HepG2 (cell line): ENCODE results near the gene FAM200B. TPM values are rescaled to one million over a fixed set of nuclear protein-coding genes. Genes with fewer than 3 reads are reported as not detected.

Experiments
- ATAC-seq: fragments of 200-7000 bp; cut with Tn5 transposase; 3 replicates; pipeline ENCODE4 v1.9.1; 2020; ENCODE audit warnings: mild to moderate bottlenecking, moderate library complexity
- BruUV-seq: library from RNA; stranded (reverse); fragments of 400-500 nt; replicated peaks from 2 replicates; lab custom pipeline; 2021; lab: Mats Ljungman, UMichigan
- CTCF ChIA-PET: fragments of 300-600 bp; formaldehyde crosslinking; extraction: SDS; loops from one replicate; lab custom pipeline; 2021; ENCODE audit warnings: low total read pairs, inconsistent platforms, low intra/inter-chr PET ratio; lab: Yijun Ruan, JAX
- POLR2A ChIA-PET: fragments of 350-600 bp; sonication (Branson Sonifier 250); formaldehyde crosslinking; loops from one replicate; lab custom pipeline; 2020; ENCODE audit warnings: antibody characterized with exemption, inconsistent platforms; lab: Yijun Ruan, JAX
- DNase-seq: peaks from one replicate; pipeline ENCODE4 v3.0.0-alpha.2; 2015; ENCODE audit warnings: low spot score
- FAIRE-seq: peaks from 3 replicates; lab custom pipeline; 2011; peaks lifted over from hg19 to GRCh38; lab: Jason Lieb, UNC
- H2AFZ ChIP-seq: one replicate; pipeline ENCODE4 v1.6.1; 2011; ENCODE audit warnings: low read length, inconsistent platforms
- H3K27ac ChIP-seq: fragments of 300-600 bp; 3 replicates; pipeline ENCODE4 v1.8.0; 2011; ENCODE audit warnings: mixed run types, mild to moderate bottlenecking, mixed read lengths, low read length, inconsistent platforms; ENCODE audit not compliant: insufficient read depth; ENCODE audit errors: extremely low read length
- H3K27me3 ChIP-seq, 2 experiments: fragments of 200-600 bp in 1 of 2; 2 replicates in 1 of 2; 3 replicates in 1 of 2; pipeline versions ENCODE4 v1.6.0 to v1.8.0; 2011; ENCODE audit warnings: low read length in 2 of 2, mild to moderate bottlenecking in 2 of 2, moderate library complexity in 2 of 2, inconsistent platforms in 1 of 2; ENCODE audit not compliant: insufficient read depth in 2 of 2, control insufficient read depth in 1 of 2
- H3K36me3 ChIP-seq, 2 experiments: fragments of 200-600 bp in 1 of 2; replicated peaks in 1 of 2; 2 replicates in 1 of 2; 3 replicates in 1 of 2; pipeline versions ENCODE4 v1.5.1 to v1.8.0; 2011; ENCODE audit warnings: low read length in 2 of 2, inconsistent platforms in 1 of 2; ENCODE audit not compliant: insufficient read depth in 2 of 2, control insufficient read depth in 1 of 2
- H3K4me1 ChIP-seq: 2 replicates; pipeline ENCODE4 v1.5.1; 2012; ENCODE audit warnings: low read length, inconsistent platforms; ENCODE audit not compliant: insufficient read depth
- H3K4me2 ChIP-seq: 2 replicates; pipeline ENCODE4 v1.6.0; 2011; ENCODE audit warnings: low read depth, low read length, inconsistent platforms
- H3K4me3 ChIP-seq, 3 experiments: fragments of 200-600 bp in 1 of 3; sonication (generic), shearing (Covaris generic) in 1 of 3; replicated peaks in 1 of 3; 2 replicates each; pipeline ENCODE4 v1.5.1; 2011 to 2016; ENCODE audit warnings: low read length in 3 of 3, inconsistent platforms in 2 of 3, low read depth in 2 of 3, mild to moderate bottlenecking in 2 of 3, control low read depth in 1 of 3, mixed read lengths in 1 of 3; ENCODE audit not compliant: insufficient read depth in 1 of 3
- H3K79me2 ChIP-seq: one replicate; pipeline ENCODE4 v1.6.1; 2011; ENCODE audit warnings: low read length, inconsistent platforms; ENCODE audit not compliant: insufficient read depth
- H3K9ac ChIP-seq: 2 replicates; pipeline ENCODE4 v1.6.0; 2011; ENCODE audit warnings: mild to moderate bottlenecking, low read depth, low read length, inconsistent platforms; ENCODE audit not compliant: insufficient read depth
- H3K9me3 ChIP-seq: 2 replicates; pipeline ENCODE4 v1.5.1; 2012; ENCODE audit warnings: mild to moderate bottlenecking, low read length
- H4K20me1 ChIP-seq: 2 replicates; pipeline ENCODE4 v1.6.0; 2011; ENCODE audit warnings: inconsistent platforms, mild to moderate bottlenecking, low read length, moderate library complexity; ENCODE audit not compliant: insufficient read depth
- ESRRA ChIP-seq: sonication (generic); formaldehyde crosslinking; IDR thresholded peaks from 2 replicates; pipeline ENCODE4 v1.5.1; 2020; ENCODE audit warnings: mild to moderate bottlenecking, low read depth, missing genetic modification reagents
- NBN ChIP-seq: fragments of 450-650 bp; conservative IDR thresholded peaks from 2 replicates; pipeline ENCODE4 v1.6.1; 2017
- NFKBIZ ChIP-seq: IDR thresholded peaks from 2 replicates; pipeline ENCODE4 v1.6.1; 2018; ENCODE audit warnings: missing genetic modification reagents, missing compliant biosample characterization
- NR2C2 ChIP-seq: sonication (generic); formaldehyde crosslinking; IDR thresholded peaks from 2 replicates; pipeline ENCODE4 v1.4.0; 2020; ENCODE audit warnings: missing genetic modification reagents, mild to moderate bottlenecking, moderate library complexity, borderline replicate concordance
- RARA ChIP-seq: IDR thresholded peaks from 2 replicates; pipeline ENCODE4 v1.6.1; 2016; ENCODE audit warnings: missing genetic modification reagents, missing compliant biosample characterization
- SMAD3 ChIP-seq: sonication (generic); formaldehyde crosslinking; IDR thresholded peaks from 2 replicates; pipeline ENCODE4 v1.4.0; 2020; ENCODE audit warnings: missing genetic modification reagents
- STAT5B ChIP-seq: sonication (generic); formaldehyde crosslinking; IDR thresholded peaks from 2 replicates; pipeline ENCODE4 v1.4.0; 2020; ENCODE audit warnings: missing genetic modification reagents
- ZNF20 ChIP-seq: sonication (generic); formaldehyde crosslinking; IDR thresholded peaks from 2 replicates; pipeline ENCODE4 v1.4.0; 2020; ENCODE audit warnings: mild to moderate bottlenecking, moderate library complexity, missing genetic modification reagents
- ZNF253 ChIP-seq: sonication (generic); formaldehyde crosslinking; IDR thresholded peaks from 2 replicates; pipeline ENCODE4 v1.8.0; 2022; ENCODE audit warnings: mild to moderate bottlenecking, missing genetic modification reagents, borderline replicate concordance
- ZSCAN21 ChIP-seq: sonication (generic); formaldehyde crosslinking; IDR thresholded peaks from 2 replicates; pipeline ENCODE4 v1.8.0; 2022; ENCODE audit warnings: mild to moderate bottlenecking, missing genetic modification reagents, moderate library complexity, borderline replicate concordance
- ZSCAN9 ChIP-seq: IDR thresholded peaks from 2 replicates; pipeline ENCODE4 v1.6.1; 2016; ENCODE audit warnings: borderline replicate concordance
- WGBS: methylation state at CpG from one replicate; pipeline ENCODE4 v1.1.6; 2017; ENCODE audit warnings: low lambda C conversion rate; 5-methylcytosine and 5-hydroxymethylcytosine counted together
- in situ Hi-C: cut with HindIII; loops from 2 replicates; pipeline ENCODE4 v1.10.0; 2017; ENCODE audit warnings: low pct_unique_long_range_greater_than_20kb; ENCODE audit not compliant: extremely low pct_ligation_motif_present
- intact Hi-C: fragments of 100-400 bp; cut with micrococcal nuclease; formaldehyde crosslinking; loops from one replicate; pipeline ENCODE4 v1.10.0; 2022; ENCODE audit not compliant: unreplicated experiment
- polyA plus RNA-seq, 8 experiments: library from polyadenylated mRNA; depleted of rRNA in 3 of 8; stranded (reverse) in 7 of 8; unstranded in 1 of 8; fragments of >200 nt; fragmentation: Illumina TruSeq in 4 of 8; extraction: Trizol in 4 of 8; gene quantifications; 2 replicates each; pipeline versions ENCODE4 v1.2.1 to v1.2.3, GENCODE V29; 2011 to 2016; ENCODE audit warnings: low read depth in 4 of 8, missing spikeins in 1 of 8, mixed read lengths in 1 of 8; ENCODE audit not compliant: insufficient read depth in 1 of 8
- total RNA-seq, 5 experiments: library from RNA; depleted of rRNA; stranded (reverse); fragments of >200 nt; fragmentation: Illumina TruSeq; extraction: Trizol; gene quantifications; 2 replicates each; pipeline ENCODE4 v1.2.3, GENCODE V29; 2016; ENCODE audit warnings: low read depth in 1 of 5
- TF ChIP-seq, protein P1 (sequence below): sonication (generic); formaldehyde crosslinking; IDR thresholded peaks from 2 replicates; pipeline ENCODE4 v1.4.0; 2020; ENCODE audit warnings: missing genetic modification reagents
- TF ChIP-seq, protein P2 (sequence below): sonication (generic); formaldehyde crosslinking; IDR thresholded peaks from 2 replicates; pipeline ENCODE4 v1.4.0; 2020; ENCODE audit warnings: missing genetic modification reagents
- TF ChIP-seq, protein P3 (sequence below): sonication (generic); formaldehyde crosslinking; IDR thresholded peaks from 2 replicates; pipeline ENCODE4 v1.9.0; 2022; ENCODE audit warnings: missing genetic modification reagents, mild to moderate bottlenecking, borderline replicate concordance
- TF ChIP-seq, protein P4 (sequence below): sonication (generic); formaldehyde crosslinking; conservative IDR thresholded peaks from 2 replicates; pipeline ENCODE4 v1.8.0; 2022; ENCODE audit warnings: low read depth, missing genetic modification reagents
- TF ChIP-seq, protein P5 (sequence below): sonication (generic); formaldehyde crosslinking; IDR thresholded peaks from 2 replicates; pipeline ENCODE4 v1.4.0; 2020; ENCODE audit warnings: missing genetic modification reagents

The FAM200B gene
- total and polyA plus RNA-seq, 2 of the 13 experiments (the other 11 are each of a cell fraction or from before 2014, with no cell fraction given): 25.6 to 41.8 TPM

DNA sequence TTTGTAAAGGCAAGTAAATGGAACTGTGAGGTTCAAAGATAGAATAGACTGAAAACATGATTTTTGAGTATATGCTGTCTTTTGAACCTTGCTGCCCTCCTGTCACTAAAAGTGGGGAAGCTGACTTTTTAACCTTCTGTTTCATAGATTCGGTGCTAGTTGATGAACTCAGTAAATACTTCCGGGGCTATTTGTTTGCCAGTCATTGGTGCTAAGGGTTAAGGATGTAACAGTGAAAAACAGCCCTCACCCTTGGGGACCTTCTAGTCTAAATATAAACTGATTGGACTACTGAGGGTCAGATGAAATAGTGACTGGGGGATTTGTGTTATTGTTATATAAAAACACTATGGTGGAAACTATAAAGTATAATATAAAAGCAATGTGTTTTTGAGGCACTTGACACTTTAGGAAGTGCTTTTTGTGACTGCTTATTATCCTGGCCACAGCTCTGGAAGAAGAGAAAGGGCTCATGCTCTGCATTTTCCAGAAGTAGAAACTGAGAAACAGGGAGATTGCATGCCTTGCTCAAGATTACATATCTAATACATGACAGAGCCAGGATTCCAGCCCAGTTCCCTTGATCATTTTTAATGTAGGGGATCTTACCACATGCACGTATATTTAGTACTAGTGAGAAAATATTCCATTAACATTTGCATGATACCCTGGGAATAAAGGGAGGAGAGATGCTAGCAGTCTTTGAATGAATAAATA is 25.2 kb downstream of the FAM200B start:
- intact Hi-C loops (no loop called here), in situ Hi-C loops (no loop called here)
- Histone ChIP-seq H3K4me1 (peaks cover 33% of the 10 kb centered on the region), H4K20me1 (no peaks in the 10 kb centered on the region), H3K36me3 (no peaks in the 10 kb centered on the region), H3K4me3 (no peak overlapping the region), H3K27ac (no peak overlapping the region), H3K27me3 (no peaks in the 10 kb centered on the region), H2AFZ (no peak overlapping the region), H3K4me2 (no peak overlapping the region), H3K9me3 (0 out of 2 replicates have a peak, but pooled peaks cover 4% of the 10 kb centered on the region), H3K79me2 (no peaks in the 10 kb centered on the region), H3K9ac (no peak overlapping the region)
- ChIA-PET CTCF (no interaction called here), POLR2A (no interaction called here)
- ATAC-seq (no peak), DNase-seq (no peak), FAIRE-seq (no peak)
- BruUV-seq: no TSS peak
- WGBS: 26% methylated on average over 3 of the region's 3 CpGs
- peak; percentile 60 for TF ChIP-seq NR2C2 (CRISPR knock-in tag)
- TF ChIP-seq NBN: no peak
- no peak for TF ChIP-seq ZSCAN21
- no peak for TF ChIP-seq STAT5B
- no peak for TF ChIP-seq ZNF20 (CRISPR knock-in tag)
- TF ChIP-seq, protein P1, sequence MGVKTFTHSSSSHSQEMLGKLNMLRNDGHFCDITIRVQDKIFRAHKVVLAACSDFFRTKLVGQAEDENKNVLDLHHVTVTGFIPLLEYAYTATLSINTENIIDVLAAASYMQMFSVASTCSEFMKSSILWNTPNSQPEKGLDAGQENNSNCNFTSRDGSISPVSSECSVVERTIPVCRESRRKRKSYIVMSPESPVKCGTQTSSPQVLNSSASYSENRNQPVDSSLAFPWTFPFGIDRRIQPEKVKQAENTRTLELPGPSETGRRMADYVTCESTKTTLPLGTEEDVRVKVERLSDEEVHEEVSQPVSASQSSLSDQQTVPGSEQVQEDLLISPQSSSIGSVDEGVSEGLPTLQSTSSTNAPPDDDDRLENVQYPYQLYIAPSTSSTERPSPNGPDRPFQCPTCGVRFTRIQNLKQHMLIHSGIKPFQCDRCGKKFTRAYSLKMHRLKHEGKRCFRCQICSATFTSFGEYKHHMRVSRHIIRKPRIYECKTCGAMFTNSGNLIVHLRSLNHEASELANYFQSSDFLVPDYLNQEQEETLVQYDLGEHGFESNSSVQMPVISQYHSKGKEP: no peak
- TF ChIP-seq RARA: 0 out of 2 replicates have a peak, but pooled peaks have one; percentile 19
- TF ChIP-seq, protein P2, sequence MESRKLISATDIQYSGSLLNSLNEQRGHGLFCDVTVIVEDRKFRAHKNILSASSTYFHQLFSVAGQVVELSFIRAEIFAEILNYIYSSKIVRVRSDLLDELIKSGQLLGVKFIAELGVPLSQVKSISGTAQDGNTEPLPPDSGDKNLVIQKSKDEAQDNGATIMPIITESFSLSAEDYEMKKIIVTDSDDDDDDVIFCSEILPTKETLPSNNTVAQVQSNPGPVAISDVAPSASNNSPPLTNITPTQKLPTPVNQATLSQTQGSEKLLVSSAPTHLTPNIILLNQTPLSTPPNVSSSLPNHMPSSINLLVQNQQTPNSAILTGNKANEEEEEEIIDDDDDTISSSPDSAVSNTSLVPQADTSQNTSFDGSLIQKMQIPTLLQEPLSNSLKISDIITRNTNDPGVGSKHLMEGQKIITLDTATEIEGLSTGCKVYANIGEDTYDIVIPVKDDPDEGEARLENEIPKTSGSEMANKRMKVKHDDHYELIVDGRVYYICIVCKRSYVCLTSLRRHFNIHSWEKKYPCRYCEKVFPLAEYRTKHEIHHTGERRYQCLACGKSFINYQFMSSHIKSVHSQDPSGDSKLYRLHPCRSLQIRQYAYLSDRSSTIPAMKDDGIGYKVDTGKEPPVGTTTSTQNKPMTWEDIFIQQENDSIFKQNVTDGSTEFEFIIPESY: no peak
- TF ChIP-seq NFKBIZ (CRISPR knock-in tag): no peak
- TF ChIP-seq, protein P3, sequence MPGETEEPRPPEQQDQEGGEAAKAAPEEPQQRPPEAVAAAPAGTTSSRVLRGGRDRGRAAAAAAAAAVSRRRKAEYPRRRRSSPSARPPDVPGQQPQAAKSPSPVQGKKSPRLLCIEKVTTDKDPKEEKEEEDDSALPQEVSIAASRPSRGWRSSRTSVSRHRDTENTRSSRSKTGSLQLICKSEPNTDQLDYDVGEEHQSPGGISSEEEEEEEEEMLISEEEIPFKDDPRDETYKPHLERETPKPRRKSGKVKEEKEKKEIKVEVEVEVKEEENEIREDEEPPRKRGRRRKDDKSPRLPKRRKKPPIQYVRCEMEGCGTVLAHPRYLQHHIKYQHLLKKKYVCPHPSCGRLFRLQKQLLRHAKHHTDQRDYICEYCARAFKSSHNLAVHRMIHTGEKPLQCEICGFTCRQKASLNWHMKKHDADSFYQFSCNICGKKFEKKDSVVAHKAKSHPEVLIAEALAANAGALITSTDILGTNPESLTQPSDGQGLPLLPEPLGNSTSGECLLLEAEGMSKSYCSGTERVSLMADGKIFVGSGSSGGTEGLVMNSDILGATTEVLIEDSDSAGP (CRISPR knock-in tag): no peak
- TF ChIP-seq ZNF253 (CRISPR knock-in tag): no peak
- TF ChIP-seq ZSCAN9 (CRISPR knock-in tag): no peak
- no peak for TF ChIP-seq ESRRA (CRISPR knock-in tag)
- TF ChIP-seq SMAD3: no peak
- TF ChIP-seq, protein P4, sequence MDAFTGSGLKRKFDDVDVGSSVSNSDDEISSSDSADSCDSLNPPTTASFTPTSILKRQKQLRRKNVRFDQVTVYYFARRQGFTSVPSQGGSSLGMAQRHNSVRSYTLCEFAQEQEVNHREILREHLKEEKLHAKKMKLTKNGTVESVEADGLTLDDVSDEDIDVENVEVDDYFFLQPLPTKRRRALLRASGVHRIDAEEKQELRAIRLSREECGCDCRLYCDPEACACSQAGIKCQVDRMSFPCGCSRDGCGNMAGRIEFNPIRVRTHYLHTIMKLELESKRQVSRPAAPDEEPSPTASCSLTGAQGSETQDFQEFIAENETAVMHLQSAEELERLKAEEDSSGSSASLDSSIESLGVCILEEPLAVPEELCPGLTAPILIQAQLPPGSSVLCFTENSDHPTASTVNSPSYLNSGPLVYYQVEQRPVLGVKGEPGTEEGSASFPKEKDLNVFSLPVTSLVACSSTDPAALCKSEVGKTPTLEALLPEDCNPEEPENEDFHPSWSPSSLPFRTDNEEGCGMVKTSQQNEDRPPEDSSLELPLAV (CRISPR knock-in tag): no peak
- TF ChIP-seq, protein P5, sequence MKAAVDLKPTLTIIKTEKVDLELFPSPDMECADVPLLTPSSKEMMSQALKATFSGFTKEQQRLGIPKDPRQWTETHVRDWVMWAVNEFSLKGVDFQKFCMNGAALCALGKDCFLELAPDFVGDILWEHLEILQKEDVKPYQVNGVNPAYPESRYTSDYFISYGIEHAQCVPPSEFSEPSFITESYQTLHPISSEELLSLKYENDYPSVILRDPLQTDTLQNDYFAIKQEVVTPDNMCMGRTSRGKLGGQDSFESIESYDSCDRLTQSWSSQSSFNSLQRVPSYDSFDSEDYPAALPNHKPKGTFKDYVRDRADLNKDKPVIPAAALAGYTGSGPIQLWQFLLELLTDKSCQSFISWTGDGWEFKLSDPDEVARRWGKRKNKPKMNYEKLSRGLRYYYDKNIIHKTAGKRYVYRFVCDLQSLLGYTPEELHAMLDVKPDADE (CRISPR knock-in tag): no peak
